ENCODE results near the gene KCNE3.

Gene KCNE3, protein sequence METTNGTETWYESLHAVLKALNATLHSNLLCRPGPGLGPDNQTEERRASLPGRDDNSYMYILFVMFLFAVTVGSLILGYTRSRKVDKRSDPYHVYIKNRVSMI

DNA sequence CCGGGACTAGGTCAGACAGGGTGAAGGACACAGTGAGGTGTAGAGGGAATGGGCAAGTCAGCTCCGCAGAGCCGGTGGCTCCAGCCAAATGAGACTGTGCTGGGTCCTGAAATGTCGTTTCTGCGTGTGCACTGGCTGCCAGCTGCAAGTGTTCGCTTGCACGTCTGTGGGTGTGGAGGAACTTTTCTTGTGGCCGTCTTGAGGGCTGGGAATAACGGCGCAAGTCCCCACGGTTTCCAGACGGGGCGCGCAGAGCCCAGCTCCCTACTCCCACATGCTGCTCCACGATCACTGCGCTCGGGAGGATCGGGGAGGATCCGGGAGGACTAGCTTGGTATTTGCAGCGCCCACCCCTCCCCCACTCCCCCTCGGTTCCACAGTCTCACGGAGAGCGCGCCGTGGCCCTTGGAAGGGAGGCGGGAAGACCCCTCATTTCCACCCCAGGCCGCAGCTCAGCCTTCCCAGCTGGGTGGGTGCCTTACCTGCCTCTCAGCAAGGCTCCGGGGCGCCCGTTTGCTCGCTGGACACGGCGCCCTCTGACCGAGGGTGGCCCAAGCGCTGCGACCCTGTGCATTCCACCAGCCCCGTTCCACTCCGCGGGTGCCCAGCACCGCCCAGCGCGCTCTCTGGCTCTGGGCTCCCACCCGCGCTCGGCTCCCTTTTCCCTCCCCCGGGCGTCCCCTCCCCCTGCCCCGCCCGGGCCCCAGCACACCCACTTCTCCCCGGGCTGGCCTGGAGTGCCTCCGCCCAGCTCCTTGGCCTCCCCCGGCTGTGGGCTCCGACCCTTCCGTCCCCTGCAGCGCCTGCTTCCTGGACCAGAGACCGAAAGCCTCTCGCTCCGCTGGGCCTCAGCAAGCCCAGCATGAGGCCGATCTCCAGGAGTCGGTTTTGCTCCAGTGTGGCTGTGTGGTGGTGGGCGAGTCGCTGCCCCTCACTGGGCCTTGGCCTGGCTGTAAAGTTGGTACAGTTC lies at the start of gene KCNE3:
Gene KCNE3 (minus strand): TSS at position 634 of the 970 bp plus-strand sequence. CDS start 9,986 bp downstream, outside the sequence.
- no peak for DNase-seq (ENCODE audit: low spot score)

DNA sequence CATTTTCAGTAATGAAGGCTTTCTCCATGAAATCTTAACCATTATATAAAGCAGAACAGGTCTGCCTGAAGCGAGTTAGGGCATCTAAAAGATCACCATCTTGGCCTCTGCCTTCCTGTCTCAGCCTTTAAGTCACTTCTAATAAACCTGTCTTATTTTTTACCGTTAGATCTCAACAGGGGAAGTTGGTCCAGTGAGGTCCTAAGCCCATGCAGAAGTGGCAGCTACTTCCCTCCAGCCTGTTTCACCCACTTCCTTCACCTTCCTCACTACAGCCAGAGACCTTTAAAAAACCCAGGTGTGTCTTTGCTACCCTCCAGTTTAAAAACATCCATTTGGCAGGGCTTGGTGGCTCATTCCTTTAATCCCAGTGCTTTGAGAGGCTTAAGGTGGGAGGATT lies 40.2 kb upstream of the KCNE3 start:
- DNase-seq (ENCODE audit: low spot score), result no peak

DNA sequence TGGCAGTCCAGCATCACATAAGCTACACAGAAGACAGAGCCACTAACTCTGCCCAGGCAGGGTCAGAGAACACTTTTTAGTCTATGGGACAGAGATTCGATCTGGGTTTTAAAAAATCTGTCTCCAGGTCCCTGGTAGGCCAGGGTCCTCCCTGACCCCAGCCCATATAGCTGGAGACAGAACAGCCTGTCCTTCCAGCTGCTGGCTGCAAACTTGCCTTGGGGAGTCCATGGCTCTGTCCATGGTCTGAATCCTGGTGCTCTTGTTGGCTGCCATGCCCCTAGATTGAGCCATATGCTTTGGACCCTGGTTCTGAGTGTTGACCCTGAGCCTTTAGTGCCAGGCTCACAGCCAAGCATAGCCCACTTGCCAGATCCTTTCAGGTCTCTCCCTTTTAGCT lies 39.5 kb upstream of the KCNE3 start:
- no peak for DNase-seq (ENCODE audit: low spot score)

DNA sequence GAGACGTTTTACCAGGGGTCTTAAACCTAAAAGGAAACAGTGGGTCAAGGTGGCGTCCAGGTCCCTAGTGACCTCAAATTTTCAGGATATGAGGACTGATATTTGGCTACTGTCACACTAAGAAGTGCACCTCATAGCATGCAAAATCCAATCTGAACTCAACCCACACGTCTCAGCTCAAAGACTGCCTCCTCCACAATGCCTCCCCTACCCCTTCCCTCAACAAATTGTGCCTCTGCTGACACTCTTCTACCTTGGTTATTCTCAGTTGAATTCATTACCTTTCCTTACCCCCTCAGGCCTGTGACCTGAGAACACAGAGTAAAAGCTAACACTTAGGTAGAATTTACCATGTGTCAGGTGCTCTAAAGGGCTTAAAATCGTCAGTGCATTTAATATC lies 38.6 kb upstream of the KCNE3 start:
- DNase-seq (ENCODE audit: low spot score), result no peak

DNA sequence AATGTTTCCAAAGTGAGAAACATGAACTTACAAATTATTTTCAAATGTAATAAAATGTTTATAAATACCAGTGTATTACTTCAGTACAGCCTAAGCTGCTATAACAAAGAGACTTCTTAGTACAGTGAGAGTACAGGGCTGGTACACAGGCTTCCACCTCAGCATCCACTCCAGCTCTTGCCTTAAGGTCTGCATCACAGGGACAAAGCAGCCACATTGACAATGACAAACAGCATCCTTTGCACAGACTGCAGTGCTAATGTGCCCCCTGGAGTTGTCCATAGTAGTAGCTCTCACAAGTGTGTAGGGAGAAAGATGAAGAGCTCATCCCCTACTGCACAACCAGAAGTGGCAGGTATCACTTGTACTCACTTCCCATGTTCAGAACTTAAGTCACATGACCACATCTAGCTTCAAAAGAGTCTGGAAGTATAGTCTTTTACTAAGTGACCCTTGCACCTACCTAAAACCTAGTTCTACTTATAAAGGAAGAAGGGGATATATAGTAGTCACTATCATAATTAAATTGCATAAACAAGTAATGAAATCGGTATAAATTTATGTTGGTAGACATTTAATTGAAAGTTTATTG lies 36.8 kb upstream of the KCNE3 start:
- no peak for DNase-seq (ENCODE audit: low spot score)

DNA sequence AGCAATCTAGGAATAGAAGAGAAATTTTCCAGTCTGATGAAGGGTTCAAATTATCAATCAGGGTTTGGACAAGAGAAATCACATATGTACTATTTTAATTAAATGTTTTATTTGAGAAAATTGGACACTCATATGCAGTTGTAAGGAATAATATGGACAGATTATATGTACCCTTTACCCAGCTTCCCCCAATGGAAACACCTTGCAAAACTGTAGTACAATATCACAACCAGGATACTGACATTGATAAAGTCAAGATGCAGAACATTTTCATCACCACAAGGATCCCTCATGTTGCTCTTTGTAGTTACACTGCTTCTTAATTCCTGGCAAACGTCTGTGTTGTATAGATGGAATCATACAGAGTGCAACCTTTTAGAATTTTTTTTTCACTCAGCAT lies 27.6 kb upstream of the KCNE3 start:
- DNase-seq (ENCODE audit: low spot score), result no peak

DNA sequence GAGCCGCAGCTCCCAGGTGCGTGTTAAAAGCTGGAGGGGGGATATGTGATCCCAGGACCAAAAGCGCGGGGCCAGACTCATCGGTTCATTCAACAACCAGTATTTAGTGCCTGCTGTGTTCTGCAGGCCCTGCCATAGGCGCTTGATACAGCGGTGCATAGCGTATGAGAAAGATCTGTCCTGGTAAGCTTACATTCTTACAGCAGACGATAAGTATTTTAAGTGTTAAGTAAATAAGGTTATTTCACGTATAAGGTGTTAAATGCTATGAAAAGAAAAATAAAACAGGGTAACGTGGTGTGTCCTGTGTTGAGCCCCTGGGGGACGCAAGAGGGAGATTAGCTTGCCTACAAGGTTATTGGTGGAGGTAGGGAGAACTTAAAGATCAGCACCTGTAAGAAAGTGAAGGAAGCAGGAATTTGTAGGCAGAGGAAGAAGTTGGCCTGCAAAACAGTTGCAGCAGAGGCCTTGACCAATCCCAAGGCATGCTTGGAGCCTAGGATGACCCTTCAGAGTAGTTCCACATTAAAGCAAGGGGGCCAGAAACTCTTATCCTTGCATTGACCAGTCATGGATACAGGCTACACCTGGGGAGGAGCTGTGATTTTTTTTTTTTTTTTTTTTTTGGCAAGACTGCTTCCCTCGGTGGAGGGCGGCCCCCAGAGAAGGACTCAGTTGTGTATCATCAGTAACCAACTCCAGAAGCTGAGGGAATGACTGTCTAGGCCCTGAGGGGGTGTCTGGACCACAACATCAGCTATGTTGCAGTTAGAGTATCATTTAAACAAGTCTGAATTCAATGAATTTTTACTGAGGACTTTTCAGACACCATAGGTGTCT lies 26.7 kb upstream of the KCNE3 start:
- no peak for DNase-seq (ENCODE audit: low spot score)

DNA sequence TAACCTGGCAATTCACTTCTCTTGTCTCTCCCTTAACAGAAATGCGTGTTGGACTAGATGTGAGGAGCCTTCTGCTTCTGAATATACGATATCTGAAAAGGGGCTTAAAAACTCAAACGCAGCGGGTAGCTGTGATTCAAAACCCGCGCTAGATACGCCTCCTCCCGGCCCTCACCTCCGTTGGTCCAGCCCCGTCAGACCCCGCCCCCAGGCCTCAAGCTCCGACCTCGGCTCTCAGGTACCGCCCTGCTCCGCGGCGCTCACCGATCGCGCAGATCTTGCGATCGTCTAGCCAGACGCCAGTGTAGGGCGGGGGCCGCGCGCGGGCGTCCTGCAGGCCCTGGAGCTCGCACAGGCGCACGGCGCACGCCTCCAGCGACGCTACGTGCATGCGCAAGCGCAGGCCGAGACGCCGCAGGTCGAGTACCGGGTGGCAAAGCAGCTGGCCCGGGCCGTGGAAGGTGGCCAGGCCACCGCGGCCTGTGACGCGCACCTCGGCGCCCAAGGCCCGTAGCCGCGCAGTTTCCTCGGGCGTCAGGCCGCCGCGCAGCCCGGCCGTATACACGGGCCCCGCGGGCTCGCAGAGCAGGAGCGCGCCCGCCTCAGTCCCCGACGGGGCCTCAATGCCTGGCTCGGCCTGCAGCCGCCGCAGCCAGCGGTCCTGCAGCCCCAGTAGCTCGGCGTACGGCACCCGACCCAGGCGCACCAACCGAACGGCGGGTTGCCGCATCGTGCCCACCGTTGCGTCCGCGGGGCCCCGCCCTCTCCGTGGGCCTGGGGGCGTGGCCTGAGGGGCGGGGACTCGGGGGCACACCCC lies 25.8 kb upstream of the KCNE3 start, which contains the start of gene LIPT2:
Gene LIPT2 (minus strand): TSS at position 751 of the 817 bp plus-strand sequence. CDS start 21 bp downstream, at position 730.
- peak; percentile 81 for DNase-seq (ENCODE audit: low spot score)

DNA sequence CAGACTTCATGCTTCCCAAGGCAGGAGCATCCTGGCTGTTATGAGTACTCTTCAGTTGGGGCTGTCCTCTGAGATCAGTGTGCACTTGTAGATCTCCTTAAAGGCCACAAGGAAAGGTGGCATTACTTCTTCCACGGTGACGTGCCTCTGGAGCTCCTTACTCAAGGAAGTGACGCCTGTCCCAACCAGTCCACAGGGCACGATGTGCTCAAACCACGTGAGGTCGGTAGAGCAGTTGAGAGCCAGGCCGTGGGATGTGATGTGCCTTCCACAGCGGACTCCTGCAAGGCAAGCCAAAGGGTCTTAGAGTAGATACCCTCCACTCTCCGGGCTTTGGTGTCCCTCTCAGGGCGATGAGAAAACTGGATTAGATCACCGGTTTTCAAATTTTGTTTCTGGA lies 24.7 kb upstream of the KCNE3 start:
- no peak for DNase-seq (ENCODE audit: low spot score)

DNA sequence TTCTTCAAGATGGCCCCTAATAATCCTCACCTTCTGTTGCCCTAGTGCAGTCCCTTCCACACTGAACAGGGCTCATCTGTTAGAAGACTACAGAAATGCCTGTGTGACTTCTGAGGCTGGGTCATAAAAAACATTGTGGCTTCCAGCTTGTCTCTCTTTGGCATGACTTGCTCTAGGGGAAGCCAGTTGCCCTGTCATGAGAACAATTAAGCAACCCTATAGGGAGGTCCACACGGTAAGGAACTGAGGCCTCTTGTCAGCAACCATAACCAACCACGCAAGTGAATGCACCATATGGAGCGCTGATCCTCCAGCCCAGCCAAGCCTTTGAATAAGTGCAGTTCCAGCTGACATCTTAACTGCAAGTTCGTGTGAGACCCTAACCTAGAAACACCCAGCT lies 23.6 kb upstream of the KCNE3 start:
- DNase-seq (ENCODE audit: low spot score), result no peak

DNA sequence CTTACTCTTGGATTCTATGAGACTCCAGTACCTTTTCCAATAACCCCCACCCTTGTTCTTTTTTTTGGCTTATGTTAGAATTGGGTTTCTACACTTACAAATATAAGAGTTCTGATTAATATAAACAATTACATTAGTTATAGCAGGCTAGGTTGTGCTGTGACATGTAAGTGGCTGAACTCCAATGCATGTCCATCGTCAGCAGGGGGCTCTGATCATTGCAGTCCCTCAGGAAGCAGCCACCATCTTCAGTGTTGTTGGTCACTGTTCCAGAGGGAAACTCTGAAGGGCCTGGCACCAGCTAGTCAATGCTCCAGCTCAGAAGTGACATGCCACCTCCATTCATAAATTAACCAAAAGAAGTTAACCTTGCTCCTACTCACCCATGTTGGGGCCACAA lies 20.5 kb upstream of the KCNE3 start:
- peak; percentile 37 for DNase-seq (ENCODE audit: low spot score)

DNA sequence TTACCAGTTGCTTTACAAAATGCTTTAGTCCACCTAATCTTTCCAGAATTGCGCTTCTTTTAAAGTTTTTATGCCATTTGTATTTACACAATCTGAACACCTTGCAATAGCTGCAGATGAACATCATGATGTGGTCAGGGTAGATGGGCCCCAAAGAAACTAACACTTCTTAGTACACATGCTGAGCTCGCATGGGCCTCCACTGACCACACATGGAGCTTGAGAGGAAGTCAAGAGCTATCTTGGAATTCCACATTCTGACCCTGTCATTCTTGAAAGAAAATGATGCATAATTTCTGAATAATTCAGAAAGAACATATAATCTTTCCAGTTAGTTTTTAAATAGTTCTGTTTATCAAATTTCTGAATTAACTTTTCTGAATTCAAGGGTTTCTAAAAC lies 18.5 kb upstream of the KCNE3 start:
- no peak for DNase-seq (ENCODE audit: low spot score)

DNA sequence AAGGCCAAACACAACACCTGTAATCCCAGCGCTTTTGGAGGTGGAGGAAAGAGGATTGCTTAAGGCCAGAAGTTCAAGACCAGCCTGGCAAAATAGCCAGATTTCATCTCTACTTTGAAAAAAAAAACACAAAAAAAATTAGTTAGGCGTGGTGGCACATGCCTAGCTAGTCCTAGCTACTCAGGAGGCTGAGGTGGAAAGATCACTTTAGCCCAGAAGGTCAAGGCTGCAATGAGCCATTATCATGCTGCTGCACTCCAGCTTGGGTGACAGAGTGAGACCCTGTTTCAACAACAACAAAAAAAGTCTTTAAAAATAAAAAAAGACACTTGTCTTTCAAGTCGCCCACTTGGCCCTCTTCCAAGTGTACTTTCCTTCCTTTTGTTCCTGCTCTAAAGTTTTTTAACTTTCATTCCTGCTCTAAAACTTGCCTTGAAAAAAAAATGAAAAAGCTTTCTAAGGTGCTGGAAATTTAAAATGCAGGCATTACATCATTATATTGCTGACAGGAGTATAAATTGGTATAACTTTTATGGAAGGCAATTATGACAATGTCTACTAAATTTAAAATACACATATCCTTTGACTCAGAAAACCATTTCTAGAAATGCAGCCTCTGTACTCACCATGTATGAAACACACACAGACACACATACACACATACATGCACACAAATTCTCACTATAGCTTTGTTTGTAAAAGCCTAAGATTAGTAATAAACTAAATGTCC lies 13.5 kb upstream of the KCNE3 start:
- DNase-seq (ENCODE audit: low spot score), result no peak

DNA sequence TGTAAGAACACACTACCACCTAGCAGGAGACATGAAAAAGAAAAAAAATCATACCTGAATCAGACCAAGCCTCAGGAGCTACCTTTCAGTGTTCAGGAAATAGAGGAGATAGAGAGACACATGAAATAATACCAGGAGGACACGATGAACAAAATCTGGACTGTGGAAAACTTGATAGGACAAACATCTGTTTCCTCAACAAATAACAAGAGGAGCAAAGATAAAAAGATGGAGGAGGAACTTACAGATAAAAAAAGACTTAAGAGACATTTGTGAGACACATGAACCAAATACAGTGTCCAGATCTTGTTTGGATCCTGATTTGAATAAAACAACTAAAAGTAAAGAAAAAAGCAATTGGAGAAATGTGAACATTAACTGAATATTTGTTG lies 12.4 kb upstream of the KCNE3 start:
- no peak for DNase-seq (ENCODE audit: low spot score)

DNA sequence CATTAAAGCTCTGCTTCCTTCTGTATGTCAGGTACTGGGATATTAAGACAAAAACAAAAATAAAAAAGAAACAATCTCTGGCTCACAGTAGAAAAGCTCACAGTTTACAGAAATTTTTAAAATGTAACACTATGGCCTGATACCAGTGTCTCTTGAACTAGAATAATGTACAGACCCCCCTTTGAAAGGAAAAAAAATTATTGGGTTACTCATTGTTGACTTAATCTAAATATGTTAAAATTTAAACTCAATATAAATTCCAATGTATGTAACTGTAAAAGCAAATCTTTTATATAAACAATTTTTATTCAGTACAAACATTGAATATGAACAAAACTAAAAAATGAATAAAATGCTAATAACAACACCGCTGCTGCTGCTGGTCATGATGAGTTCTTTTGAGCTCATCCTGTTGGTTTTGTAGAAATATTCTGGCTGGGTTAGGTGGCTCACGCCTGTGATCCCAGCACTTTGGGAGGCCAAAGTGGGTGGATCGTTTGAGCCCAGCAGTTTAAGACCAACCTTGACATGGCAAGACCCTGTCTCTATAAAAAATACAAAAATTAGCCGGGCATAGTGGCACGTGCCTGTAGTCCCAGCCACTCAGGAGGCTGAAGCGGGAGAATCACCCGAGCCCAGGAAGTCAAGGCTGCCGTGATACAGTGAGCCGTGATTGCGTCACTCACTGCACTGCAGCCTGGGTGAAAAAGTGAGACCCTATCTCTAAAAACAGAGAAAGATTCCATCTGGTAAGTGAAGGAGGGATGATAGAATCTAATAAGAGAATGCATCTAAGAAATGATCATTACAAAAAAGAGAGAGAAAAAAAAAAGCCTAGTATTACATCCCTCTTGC lies 11.8 kb upstream of the KCNE3 start:
- no peak for DNase-seq (ENCODE audit: low spot score)

DNA sequence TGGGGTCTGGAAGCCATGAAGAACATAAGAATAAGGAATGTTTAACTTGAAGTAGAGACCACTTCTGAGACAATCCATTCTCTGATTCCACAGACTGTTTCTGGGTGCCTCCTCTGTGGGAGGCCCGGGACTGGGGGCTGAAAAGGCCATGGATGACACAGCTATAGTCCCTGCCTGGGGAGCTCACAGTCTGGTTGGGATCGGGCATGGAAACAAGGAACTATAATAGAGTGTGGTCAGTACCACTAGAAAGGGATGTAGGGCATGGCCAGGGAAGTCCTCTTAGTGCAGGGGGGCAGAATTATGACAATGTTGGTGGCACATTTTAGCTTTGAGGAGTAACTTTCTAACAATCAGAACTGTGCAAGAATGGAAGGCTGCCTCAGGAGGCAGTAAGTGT lies 9.2 kb upstream of the KCNE3 start:
- no peak for DNase-seq (ENCODE audit: low spot score)

DNA sequence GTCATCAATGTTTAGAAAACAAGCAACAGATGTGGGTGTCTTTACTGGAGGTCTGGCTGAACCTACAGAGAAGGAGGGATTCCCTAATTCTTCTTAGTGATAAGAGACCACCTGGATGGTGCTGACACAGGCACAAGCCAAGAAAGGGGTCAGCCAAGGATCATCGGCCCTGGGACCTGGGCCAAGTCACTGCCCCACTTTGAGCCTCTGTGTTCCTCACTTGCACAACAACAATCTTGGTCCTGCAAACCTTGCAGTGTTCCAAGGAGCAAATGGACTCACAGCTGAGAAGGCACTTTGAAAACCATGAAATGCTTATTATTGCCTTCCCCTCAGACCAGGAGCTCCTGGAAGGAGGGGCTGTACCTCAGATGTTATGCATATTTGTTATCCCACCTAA lies 7.0 kb upstream of the KCNE3 start:
- no peak for DNase-seq (ENCODE audit: low spot score)

DNA sequence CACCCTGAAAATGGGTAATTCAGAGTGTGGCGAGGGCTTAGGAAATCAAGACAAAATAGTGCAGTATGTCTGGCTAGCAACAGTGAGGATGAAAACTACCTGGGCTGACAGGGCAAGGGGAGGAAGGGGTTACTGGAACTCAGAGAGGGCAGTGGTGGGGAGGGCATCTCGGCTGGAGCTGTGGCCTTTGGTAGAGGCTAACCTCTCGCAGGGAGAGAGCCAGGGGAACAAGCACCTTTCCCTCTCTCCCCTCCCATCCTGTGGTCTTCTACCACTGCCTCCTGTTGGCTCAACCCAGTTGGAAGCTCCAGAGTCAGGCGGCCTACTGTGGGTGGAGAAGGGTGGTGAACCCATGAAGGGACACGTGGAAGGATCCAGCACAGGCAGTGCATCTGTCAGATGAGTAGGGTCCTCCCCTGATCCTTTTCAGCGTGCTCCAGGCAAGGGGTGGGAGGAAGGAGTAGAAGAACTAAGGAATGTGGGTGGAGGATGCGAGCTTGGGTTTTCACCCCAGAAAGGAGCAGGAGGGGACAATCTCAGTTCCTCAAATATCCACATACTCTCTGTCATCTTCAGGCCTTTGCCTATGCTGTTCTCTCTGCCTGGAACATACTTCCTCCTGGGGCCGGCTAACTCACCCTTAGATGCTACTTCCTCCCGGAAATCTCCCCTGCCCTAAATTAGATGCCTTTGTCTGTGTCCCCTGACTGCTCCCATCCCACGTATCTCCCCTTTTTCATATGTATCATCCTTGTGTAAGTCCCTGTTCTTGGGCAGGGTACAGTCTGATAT lies 6.2 kb upstream of the KCNE3 start:
- no peak for DNase-seq (ENCODE audit: low spot score)
